Activated CD4-positive, alpha-beta T cell treated with anti-CD3 and anti-CD28 coated beads for 4 hours (primary cell): ENCODE data around the gene COX15.
A peak's percentile ranks its signal among the peaks of the same experiment; 100 is the strongest.
"Not testable (repeated sequence)": the region's sequence is repeated elsewhere in the genome, so short reads cannot be mapped to it uniquely, and the experiment has no call there.

Experiments used
- DNase-seq, 2 donors: peaks; one replicate each; pipeline ENCODE4 v3.0.0-alpha.2; 2020

COX15 gene

DNA sequence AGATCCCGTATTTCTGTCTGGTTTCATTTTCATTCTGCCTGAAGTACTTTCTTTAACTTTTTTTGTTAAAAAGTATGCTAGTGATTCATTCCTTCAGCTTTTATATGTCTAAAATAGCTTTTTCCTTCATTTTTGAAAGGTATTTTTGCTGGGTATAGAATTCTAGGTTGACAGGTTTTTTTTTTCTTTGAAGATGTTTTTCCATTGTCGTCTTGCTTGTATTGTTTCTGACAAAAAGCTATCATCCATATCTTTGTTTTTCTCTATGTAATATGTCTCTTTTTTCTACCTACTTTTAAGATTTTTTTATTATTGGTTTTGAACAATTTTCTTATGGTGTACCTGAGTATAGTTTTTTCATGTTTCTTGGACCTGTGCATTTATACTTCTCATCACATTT lies 8.3 kb upstream of the COX15 start:
- no peak for DNase-seq

DNA sequence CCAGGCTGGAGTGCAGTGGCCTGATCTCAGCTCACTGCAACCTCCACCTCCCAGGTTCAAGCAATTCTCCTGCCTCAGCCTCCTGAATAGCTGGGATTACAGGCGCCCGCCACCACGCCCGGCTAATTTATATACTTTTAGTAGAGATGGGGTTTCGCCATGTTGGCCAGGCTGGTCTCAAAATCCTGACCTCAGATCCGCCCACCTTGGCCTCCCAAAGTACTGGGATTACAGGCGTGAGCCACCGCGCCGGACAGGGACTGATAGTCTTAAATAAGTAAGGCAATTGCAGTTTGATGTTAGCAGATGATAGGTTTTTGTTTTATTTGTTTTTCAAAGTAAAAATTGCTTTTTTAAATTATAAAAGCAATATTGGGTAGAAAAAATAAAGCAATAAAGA lies 2.2 kb upstream of the COX15 start:
- not testable (repeated sequence) for DNase-seq

DNA sequence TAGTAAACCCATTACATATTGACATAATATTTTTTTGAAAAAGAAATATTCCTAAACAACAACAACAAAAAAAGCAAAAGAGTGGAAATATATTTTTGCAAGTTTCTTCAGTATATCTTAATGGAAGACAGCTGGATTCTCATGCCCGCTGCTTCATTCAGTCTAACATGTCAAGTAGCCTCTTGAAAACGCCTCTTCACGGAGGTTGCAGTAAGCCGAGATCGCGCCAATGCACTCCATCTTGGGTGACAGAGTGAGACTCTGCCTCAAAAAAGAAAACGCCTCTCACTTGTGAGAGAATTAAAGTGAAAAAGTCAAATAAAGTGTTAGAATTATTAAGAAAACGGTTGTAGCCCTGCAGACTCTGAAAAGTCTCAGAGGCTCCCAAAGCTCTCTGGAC lies 1.4 kb upstream of the COX15 start:
- no peak for DNase-seq

DNA sequence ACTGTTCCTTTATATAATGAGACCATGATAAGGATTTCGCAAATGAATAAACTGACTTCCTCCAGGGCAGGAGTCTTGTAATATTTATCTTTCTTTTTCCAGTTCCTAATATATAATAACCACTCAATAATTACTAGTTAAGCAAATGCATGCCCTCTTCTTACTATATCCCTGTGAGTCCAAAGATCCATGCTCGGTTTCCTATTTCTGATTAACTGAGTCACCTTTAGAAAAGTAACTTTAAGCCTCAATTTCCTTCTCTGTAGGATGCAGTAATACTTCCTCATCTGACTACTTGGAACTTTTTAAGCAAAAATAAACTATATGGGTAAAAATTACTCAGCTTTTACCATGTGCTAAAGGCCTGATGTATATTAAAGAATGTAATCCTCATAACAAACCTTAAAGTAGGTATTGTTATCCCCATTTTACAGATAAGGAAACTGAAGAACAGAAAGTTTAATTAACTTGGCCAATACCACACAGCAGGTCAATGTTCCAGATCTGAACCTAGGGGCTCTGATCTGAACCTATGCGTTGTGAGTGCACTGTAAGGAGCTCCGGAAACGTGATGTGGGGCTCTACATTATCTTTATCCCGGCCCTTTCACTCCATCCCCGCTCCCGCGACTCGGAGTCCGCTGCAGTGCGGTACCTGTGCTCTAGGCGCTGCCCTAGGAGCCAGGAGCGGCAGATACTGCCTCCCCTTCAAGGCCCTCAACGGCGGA lies 458 bp downstream of the COX15 start:
- no peak for DNase-seq

DNA sequence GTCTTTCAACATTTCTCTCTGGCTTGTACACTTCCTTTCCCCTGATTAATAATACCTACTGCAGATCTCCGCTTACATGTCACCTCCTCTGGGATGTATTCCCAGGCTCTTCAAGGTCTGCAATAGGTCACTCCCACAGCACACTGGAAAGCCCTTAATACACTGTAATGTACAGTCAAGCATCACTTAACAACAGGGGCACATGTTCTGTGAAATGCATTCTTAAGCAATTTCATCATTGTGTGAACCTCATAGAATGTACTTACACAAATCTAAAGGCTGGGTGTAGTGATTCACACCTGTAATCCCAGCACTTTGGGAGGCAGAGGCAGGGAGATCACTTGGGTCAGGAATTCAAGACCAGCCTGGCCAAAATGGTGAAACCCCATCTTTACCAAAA lies 1.9 kb downstream of the COX15 start:
- no peak for DNase-seq

DNA sequence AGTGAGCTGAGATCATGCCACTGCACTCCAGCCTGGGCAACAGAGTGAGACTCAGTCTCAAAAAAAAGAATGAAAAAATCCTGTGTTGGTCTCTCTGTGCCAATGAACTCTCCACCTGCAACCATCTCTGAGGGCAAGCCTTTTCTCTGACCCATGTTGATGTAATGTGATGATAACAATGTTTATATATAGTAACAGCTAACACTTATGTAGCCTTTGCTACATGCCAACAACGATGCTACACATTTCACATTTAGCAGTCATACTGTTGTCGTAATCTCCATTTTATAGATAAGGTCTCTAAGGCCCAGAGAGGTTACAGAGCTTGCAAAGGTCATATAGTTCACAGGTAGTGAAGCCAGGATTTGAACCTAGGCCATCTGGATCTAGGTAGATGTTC lies 11.5 kb downstream of the COX15 start:
- DNase-seq: no peak

DNA sequence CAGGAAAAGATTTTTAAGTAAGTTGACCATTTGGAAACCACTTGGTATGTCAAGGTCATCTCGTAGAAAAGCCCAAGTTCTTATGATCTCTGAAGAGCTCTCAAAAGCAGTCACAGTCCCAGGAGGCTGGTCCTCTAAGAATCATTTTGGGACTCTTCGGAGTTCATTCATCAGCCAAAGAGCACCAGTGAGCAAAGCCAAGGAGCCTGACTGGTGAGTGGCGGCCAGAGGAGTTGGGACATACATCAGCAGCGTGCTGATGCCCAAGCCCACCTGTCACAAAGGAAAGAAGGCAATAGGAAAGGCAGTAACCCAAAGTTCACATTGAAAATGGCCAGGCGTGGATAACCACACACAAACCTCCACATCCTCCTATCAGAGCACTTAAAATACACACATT lies 17.5 kb downstream of the COX15 start:
- no peak for DNase-seq

DNA sequence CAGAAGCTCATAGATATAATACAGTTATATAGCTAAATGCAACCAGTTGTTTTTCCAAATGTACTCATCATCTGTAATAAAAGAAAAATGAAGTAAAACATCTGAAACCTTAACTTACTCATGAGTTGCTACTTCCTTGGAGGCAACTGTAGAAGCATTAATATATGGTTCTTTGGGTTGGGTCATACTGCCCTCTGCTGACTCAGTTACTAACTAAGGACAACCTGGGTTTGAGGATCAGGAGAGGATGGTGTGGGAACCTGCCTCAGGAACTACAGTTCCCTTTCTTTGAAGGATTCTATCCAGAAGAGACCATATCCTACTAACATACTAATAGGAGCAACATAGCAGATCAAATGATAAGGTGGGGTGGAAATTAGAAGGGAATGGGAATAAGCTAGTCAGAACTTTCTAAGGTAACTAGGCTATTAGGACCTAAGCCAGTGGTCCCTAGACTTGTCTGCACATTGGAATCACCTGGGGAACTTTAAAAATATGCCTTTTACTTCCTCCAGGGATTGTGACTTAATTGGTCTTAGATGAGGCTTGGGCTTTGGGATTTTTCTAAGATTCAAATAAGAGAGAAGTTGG lies 20.7 kb downstream of the COX15 start:
- DNase-seq: peak; percentile 6 to 26

DNA sequence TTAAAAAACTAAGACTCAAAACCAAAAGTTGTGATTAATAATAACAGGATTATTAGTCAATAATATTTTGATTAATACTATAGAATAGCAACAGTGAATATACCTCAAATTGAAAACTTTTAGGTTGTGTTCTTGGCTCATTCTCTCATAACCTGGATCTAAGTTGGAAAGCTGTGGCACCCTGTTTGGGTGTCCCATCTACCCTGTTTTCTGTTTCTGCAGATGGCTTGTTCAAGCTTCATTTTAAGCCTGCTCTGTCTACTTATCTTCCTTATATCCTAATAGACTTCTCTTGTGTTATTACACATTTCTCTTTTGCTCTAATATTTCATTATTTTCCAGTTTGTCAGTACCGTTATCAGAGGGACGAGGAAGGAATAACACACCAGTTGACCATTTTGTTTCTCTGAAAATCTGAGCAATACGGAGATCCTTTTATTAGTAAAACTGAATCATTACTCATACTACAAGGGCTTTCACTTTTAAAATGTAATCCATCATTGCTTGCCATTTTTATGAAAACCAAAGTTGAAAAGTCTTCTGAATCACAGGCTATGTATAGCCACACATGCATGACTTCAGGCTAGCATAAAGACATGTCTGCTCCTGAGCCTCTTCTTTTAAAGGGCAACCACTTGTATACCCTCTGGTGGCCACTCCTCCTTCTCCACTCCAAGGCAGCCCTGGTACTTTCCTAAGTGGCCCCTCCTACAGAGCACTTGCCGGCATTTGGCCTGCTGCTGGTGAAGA lies 22.3 kb downstream of the COX15 start:
- DNase-seq: no peak

DNA sequence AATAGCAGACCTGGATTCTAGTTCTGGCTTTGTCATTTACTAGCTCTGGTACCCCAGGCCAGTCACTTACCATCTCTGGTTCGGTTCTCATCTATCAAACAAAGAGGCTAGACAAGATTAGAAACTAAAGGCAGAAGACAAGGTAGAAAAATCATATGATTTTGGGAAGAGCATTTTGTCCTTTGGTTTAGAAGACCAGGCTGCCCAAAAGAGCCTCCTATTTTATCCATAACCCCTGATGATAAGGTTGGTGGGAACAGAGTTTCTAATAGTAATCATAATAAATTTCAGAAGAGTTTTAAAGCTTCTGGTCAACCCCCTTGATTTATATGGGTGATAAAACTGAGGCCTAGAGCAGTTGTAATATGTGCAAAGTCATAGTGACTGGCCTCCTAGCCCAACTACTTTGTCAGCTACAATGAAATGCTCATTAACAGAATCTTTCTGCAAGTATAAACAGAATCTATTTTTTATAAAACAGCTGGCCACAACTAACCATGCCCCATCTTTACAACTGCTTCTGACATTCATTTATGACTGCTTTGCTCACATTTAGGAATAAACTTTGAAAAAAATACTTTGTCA lies 23.4 kb downstream of the COX15 start:
- no peak for DNase-seq

DNA sequence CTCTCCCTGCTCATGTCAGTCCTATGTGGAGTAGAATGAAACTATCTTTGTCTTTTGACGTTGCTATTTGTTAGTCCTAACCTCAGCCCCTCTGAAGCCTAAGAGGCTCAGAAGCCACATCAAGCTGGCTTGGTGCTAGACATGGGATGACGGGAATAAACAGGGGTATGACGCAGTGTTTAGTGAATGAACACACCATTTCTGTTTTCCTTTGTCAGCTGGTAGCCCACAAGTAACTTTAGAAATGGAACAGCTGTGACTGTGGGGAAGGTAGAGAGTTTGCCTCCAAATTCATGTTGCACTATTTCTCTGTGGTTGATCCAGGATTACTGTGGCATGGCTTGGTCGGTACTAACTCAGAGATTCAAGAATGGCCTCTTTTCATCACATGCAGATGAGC lies 31.3 kb downstream of the COX15 start:
- no peak for DNase-seq

DNA sequence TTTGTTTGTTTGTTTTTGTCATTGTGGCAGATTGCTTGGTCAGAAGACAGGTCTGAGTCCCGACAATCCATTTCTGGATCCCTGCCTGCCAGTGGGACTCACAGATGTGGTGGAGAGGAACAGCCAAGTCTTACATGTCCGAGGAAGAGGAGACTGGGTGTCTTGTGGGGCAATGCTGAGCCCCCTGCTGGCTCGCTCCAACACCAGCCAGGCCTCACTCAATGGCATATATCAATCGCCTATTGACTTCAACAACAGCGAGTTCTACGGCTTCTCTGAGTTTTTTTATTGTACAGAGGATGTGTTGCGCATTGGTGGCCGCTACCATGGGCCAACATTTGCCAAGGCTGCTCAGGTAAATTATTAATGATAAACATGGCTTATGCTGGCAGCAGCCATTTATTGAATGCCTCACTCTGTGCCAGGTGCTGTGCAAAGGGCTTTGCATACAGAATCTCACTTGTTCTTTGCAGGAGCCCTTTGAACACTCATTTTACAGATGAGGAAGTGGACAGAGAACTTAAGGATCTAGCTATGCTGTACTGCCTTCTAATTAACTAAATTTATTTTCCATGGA lies 33.3 kb downstream of the COX15 start:
- DNase-seq: no peak

DNA sequence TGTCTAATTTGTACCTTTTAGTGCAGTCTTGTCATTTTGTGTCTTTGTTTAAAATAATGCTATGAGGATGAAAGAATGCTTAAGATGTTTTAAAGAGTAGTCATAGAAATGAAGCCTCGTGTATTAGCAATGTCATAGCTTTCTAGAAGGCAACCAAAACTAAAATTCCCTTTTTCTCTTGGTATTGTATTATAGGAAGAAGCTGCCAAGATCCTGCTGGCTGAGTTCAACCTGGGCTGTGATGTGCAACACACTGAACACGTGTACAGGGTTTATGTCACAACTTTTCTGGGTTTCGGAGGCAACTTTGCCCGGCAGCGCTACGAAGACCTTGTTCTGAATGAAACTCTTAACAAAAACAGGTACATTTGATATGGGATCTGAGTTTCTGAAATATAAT lies 36.2 kb downstream of the COX15 start:
- no peak for DNase-seq

DNA sequence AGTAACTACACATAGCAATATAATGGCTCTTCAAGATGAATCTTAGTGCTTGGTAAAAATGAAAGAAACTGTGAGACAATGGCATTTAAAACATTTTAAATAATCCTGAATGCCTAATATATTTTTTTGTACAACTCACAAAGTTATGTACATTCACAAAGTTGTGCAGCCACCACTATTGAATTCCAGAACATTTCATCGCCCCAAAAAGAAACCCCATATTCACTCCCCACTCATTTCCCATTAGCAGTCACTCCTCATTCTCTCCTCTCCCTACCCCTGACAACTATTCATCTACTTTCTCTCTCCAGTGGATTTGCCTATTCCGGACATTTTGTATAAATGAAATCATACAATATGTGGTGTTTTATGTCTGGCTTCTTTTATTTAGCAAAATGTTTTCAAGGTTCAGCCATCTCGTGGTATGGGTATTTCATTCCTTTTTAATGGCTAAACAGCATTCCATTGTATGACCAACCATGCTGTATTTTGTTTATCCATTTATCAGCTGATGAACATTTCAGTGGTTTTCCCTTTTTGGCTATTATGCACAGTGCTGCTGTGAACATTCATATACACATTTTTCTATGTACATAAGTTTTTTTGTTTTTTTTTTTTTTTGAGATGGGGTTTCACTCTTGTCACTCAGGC lies 37.9 kb downstream of the COX15 start:
- DNase-seq: no peak

DNA sequence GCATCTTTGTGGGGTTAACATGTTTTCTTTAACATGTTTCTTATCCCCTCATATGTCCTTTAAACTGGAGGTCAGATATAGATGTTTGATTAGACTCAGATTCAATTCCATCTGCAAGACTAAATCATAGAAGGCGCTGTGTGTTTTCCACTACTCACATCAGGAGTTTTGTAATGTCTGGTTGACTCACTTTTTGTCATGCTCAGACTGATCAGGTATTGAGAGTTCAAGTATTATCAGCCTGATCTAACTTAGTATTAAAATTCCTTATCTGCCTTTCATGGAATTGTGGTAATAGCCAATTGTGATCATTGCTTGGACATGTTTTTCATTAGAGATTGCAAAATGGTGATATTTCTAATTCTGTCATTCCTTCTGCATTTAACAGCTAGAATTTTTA lies 42.5 kb downstream of the COX15 start:
- no peak for DNase-seq

DNA sequence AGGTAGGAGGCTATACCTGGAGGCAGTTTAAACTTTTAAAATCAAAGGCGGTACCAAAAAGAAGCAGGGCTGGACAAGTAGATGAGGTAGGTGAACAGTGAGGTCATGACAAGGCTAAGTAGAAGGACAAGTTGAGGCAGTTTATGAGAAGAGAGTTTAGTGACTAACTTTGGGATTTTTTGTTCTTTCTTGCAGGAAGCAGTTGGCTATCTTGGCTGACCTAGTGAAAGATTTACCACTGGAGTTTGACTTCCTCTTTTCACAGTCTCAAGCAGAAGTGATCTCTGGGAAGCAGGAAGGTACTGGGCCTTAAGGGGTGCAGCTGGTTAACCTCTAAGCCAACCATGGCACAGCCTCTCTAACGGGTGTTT lies 46.3 kb downstream of the COX15 start:
- DNase-seq: no peak

DNA sequence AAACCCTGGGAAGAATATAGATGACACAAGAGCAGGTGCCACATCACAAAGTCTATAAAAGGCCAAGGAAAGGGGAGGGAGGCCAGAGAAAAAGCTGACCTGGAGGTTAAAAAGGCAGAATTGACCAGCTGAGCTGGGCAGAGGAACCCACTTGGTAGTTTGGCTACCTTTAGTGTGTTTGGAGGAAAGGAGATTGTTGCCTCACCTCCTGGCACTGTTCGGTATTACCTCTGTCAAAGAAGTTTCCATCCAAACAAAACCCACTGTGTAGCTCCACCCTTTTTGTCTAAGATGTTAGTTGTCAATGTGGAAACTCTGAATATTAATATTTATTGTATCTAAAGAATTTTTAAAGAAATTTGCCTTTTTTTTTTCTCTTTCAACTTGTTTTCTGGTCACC lies 49.2 kb downstream of the COX15 start:
- no peak for DNase-seq
